Measurements from ENCODE around the gene ADAMTS2.

- TF ChIP-seq CTCF (conservative IDR thresholded peaks at IDR 0.05; ENCODE audit: low read depth in 2 of 2) (no peak), CREB1 (CRISPR knock-in tag; IDR thresholded peaks at IDR 0.05; ENCODE audit: low read depth) (no peak), EZH2phosphoT487 (IDR thresholded peaks at IDR 0.05; ENCODE audit: unreplicated experiment) (no peak), REST (IDR thresholded peaks at IDR 0.05; ENCODE audit: unreplicated experiment) (no peak), EZH2 (IDR thresholded peaks at IDR 0.05; ENCODE audit: low read depth, unreplicated experiment) (no peak), POLR2AphosphoS5 (IDR thresholded peaks at IDR 0.05; ENCODE audit: low read depth) (no peak), ZNF462 (CRISPR knock-in tag; IDR thresholded peaks at IDR 0.05) (no peak), STAT1 (IDR thresholded peaks at IDR 0.05; ENCODE audit: unreplicated experiment) (no peak), ZNF331 (CRISPR knock-in tag; IDR thresholded peaks at IDR 0.05; ENCODE audit: low read depth) (no peak), JUNB (IDR thresholded peaks at IDR 0.05; ENCODE audit: unreplicated experiment) (no peak), ETS1 (IDR thresholded peaks at IDR 0.05) (no peak), NANOG (IDR thresholded peaks at IDR 0.05; ENCODE audit: borderline replicate concordance) (no peak), ZNF114 (CRISPR knock-in tag; IDR thresholded peaks at IDR 0.05) (no peak)
Observed at GRCh38 chr5:179152941-179153340, 192.3 kb downstream of the ADAMTS2 start.

All from GM23338 (cell line).